Stimulated activated effector memory CD8-positive, alpha-beta T cell treated with anti-CD3 and anti-CD28 coated beads, Interleukin-12 subunit alpha, Interleukin-12 subunit beta, amount 100 ng/mL, for 72 hours (primary cell): ENCODE results near the gene ESR2.

ENCODE experiments used
- ATAC-seq: fragments of 150-1000 bp; cut with Tn5 transposase; 2 replicates; pipeline ENCODE4 v1.10.0; 2021
- DNase-seq, 2 donors: peaks; one replicate each; pipeline ENCODE4 v3.0.0; 2021 to 2022; ENCODE audit warnings: low spot score in 2 of 2
- H3K27ac Mint-ChIP-seq: one replicate; pipeline ENCODE4 v1.8.0; 2022; ENCODE audit warnings: mild to moderate bottlenecking, mixed read lengths
- H3K36me3 Mint-ChIP-seq: one replicate; pipeline ENCODE4 v1.8.0; 2022; ENCODE audit warnings: mild to moderate bottlenecking, mixed read lengths
- H3K4me1 Mint-ChIP-seq: one replicate; pipeline ENCODE4 v1.8.0; 2022; ENCODE audit warnings: mixed read lengths
- H3K4me3 Mint-ChIP-seq: one replicate; pipeline ENCODE4 v1.8.0; 2022; ENCODE audit warnings: mild to moderate bottlenecking, mixed read lengths
- H3K9me3 Mint-ChIP-seq: one replicate; pipeline ENCODE4 v1.8.0; 2022; ENCODE audit warnings: mixed read lengths

ESR2 gene

DNA sequence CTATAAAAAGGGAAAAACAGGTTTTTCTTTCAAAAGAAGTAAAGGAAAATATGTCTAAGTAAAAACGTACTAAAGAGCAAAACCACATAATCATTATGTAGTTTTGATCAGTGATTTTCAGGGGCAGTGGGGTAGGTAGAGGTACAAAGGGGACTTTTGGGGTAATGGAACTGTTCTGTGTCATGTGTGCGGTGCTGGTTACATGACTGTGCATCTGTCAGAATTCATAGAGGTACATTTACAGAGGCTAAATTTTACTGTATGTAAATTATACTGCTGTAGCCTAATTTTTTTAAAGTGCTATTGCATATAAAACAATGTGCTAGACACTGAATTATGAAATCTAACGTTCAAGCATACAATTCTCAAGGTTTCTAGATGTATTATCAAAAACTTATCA is 2.0 kb downstream of the ESR2 start:
- Mint-ChIP-seq H3K27ac (no peak overlapping the region), H3K9me3 (no peaks in the 10 kb centered on the region), H3K36me3 (no peaks in the 10 kb centered on the region), H3K4me3 (no peak overlapping the region), H3K4me1 (peaks cover 33% of the 10 kb centered on the region)
- no peak for ATAC-seq
- DNase-seq = no peak

DNA sequence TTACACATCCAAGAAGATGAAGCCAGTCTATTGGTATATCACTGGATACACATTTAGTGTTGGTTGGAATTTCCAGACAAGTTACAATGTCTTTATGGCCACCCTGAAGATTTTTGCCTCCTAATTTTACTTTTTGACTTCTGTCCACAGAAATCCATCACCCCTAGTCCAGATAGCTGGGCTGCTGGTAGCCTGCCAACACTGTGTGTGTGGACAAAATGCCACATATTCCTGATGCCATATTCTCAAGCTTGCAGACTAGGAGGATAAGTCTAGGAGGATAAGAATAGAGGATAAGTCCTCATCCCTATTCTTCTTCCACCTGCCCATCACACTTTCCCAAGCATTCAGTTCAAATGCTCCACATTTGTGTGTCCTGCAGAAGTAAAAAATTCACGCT is 4.6 kb downstream of the ESR2 start:
- peaks cover 14% of the 10 kb centered on the region for H3K4me1 Mint-ChIP-seq
- DNase-seq (no peak), ATAC-seq (no peak)
- H3K36me3 Mint-ChIP-seq = no peaks in the 10 kb centered on the region
- H3K4me3 Mint-ChIP-seq = no peak overlapping the region
- no peak overlapping the region for H3K27ac Mint-ChIP-seq
- H3K9me3 Mint-ChIP-seq = no peaks in the 10 kb centered on the region

DNA sequence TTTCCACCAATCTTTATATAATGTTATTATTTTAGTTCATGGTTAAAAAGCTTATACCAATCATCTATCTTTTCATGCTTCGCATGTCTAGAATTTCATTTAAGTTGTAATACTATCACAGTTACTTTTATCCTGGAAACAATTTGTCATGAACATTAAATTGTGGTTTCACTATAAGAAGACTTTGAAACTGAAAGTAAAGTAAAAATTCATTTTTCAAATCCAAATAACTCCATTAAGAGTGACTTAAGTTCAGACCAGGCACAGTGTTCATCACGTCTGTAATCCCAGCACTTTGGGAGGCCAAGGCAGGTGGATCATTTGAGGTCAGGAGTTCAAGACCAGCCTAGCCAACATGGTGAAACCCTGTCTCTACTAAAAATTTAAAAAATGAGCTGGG is 12.4 kb downstream of the ESR2 start:
- Mint-ChIP-seq H3K4me1 (peaks cover 16% of the 10 kb centered on the region), H3K4me3 (no peak overlapping the region), H3K36me3 (no peaks in the 10 kb centered on the region), H3K9me3 (no peaks in the 10 kb centered on the region), H3K27ac (peak overlapping the region; percentile 75)
- no peak for DNase-seq
- no peak for ATAC-seq

DNA sequence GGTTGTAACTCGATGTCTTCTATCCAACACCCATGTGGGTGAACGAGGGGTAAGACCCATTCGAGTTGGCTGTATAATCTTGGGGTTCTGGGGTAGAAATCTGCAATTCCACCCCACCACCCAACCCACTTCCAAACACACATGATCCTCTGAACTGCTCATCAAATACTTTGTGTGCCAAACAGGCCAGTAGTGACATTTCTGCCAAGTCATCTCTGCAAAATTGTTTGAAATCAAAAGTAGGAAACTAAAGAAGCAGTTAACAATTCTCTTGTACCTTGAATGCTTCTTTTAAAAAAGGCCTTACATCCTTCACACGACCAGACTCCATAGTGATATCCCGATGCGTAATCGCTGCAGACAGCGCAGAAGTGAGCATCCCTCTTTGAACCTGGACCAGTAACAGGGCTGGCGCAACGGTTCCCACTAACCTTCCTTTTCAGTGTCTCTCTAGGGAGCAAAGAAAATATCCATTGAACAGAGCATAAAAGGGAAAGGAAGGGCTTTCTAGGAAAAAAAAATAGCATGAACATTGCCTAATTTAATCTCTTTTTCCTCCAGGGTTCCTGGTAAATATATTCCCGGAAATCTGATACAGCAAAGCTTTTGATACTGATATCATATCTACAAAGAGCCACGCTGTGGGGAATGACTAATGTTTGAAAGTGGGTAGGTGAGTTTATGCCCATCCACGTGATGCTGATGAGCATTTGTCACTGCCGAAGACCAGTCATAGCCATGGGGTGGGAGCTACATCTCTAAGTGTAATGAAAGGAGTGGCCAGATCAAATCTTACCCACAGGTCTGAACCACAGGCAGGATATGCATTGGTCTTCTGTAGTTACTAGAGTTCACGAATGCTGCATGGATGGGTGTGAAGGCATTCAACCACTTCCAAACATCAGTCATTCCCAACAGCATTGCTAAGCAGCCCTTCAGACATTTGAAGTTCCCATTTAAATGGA is 14.2 kb downstream of the ESR2 start:
- DNase-seq = no peak
- ATAC-seq = peak; percentile 96
- H3K36me3 Mint-ChIP-seq = no peaks in the 10 kb centered on the region
- no peak overlapping the region for H3K27ac Mint-ChIP-seq
- no peaks in the 10 kb centered on the region for H3K9me3 Mint-ChIP-seq
- no peak overlapping the region for H3K4me3 Mint-ChIP-seq
- peaks cover 16% of the 10 kb centered on the region for H3K4me1 Mint-ChIP-seq

DNA sequence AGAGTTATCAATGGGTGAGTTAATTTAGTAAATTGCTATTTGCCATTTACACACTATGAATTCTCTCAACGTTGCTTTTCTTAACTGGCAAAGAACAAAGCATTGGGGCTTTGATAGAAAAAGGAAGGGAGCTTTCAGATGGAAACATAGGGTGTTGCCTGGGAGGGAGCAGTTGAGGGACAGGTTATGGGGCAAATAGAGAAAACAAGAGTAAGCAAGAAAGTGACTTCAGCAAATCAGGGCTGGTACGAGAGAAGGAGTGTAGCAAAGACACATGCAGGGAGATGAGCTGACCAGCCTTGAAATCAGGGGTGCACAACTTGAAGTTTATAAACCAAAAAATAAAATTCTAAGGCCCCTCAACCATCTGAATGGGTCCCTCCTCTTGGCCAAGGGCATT is 15.7 kb downstream of the ESR2 start:
- Mint-ChIP-seq H3K27ac (no peak overlapping the region), H3K36me3 (no peaks in the 10 kb centered on the region), H3K4me3 (no peak overlapping the region), H3K9me3 (no peaks in the 10 kb centered on the region), H3K4me1 (peaks cover 16% of the 10 kb centered on the region)
- DNase-seq (no peak), ATAC-seq (no peak)

DNA sequence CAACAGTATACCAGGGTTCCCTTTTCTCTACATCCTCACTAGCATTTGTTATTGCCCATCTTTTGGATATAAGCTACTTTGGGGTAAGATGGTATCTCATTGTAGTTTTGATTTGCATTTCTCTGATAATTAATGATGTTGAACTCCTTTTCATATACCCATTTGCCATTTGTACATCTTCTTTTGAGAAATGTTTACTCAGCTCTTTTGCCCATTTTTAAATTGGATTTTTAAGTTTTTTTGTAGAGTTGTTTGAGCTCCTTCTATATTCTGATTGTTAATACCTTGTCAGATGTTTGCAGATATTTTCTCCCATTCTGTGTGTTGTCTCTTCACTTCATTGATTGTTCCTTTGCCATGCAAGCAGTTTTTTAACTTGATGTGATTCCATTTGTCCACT is 22.2 kb downstream of the ESR2 start:
- ATAC-seq (no peak), DNase-seq (no peak)
- Mint-ChIP-seq H3K27ac (no peak overlapping the region), H3K36me3 (no peaks in the 10 kb centered on the region), H3K4me1 (peaks cover 10% of the 10 kb centered on the region), H3K9me3 (no peaks in the 10 kb centered on the region), H3K4me3 (no peak overlapping the region)

DNA sequence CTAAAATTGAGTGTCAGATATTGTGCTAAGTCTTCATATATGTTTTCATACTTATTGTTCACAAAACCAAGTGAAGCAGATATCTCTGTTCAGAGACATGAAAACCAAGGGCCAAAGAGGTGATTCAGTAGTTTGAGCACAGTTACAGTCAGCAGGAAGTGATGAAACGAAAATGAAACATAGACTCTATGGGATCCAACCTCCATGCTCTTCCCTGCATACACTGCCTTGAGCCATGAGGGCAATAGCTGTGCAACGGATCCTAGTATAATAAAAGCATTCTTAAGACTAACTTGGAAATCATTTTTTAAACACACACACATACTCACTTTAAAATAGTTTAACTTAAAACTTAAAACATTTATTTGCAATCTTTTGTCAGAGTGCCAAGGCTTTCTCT is 27.9 kb downstream of the ESR2 start:
- Mint-ChIP-seq H3K4me1 (peaks cover 27% of the 10 kb centered on the region), H3K9me3 (peaks cover 2% of the 10 kb centered on the region), H3K27ac (peak overlapping the region; percentile 1), H3K4me3 (no peak overlapping the region), H3K36me3 (no peaks in the 10 kb centered on the region)
- ATAC-seq = peak; percentile 80
- DNase-seq = no peak

DNA sequence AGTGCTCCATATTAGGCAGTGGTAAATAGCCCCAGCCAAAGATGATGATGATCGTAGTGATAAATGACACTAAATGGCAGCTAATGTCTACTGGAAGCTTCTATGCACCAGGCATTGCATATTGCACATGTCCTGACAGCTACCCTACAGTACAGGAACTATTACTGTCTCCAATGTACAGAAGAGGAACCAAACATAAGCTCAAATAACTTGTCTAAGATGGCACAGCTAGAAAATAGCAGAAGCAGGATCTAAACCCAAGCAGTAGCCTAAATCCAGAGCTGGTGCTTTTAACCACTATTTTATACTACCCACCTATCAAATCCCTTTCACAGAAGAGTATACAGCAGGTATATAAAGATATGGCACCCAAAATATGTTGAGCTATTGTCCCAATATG is 28.9 kb downstream of the ESR2 start:
- Mint-ChIP-seq H3K4me1 (peaks cover 27% of the 10 kb centered on the region), H3K9me3 (peaks cover 2% of the 10 kb centered on the region), H3K4me3 (no peak overlapping the region), H3K27ac (peak overlapping the region; percentile 1), H3K36me3 (no peaks in the 10 kb centered on the region)
- DNase-seq (no peak), ATAC-seq (no peak)

DNA sequence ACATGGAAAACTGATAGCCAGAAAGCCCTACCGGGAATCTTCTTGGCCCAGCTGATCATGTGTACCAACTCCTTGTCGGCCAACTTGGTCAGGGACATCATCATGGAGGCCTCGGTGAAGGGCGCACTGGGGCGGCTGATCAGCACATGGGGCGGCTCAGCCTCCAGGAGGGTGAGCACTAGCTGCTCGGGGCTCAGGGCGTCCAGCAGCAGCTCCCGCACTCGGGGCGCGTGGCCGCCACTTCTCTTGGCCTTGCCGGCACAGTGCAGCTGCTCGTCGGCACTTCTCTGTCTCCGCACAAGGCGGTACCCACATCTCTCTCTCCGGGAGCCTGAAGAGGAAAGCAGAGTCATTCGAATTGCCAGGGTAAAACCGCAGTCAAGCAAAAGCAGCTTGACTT is 33.8 kb downstream of the ESR2 start:
- Mint-ChIP-seq H3K36me3 (no peaks in the 10 kb centered on the region), H3K9me3 (no peaks in the 10 kb centered on the region), H3K4me3 (no peak overlapping the region), H3K27ac (no peak overlapping the region), H3K4me1 (peaks cover 1% of the 10 kb centered on the region)
- ATAC-seq (no peak), DNase-seq (no peak)

DNA sequence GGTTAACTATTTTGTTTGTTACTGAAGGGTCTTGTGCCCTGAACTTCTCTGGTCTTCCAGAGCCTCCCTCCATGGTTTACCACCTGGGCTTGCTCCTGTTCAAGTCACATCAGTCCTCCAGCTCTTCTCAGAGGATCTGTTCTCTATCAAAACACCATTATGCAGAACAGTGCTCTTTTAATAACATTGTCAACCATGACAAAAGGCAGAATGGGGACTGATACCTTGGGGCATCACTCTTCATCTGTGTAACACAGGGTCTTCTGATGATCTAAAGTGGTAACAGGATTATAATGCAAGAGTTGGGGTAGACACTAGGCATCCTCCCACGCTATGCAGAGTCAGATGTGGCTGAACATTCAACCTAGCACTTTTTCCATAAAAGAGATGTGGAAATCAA is 38.4 kb downstream of the ESR2 start:
- DNase-seq (no peak), ATAC-seq (no peak)
- Mint-ChIP-seq H3K4me3 (no peak overlapping the region), H3K9me3 (no peaks in the 10 kb centered on the region), H3K4me1 (no peaks in the 10 kb centered on the region), H3K36me3 (no peaks in the 10 kb centered on the region), H3K27ac (no peak overlapping the region)

DNA sequence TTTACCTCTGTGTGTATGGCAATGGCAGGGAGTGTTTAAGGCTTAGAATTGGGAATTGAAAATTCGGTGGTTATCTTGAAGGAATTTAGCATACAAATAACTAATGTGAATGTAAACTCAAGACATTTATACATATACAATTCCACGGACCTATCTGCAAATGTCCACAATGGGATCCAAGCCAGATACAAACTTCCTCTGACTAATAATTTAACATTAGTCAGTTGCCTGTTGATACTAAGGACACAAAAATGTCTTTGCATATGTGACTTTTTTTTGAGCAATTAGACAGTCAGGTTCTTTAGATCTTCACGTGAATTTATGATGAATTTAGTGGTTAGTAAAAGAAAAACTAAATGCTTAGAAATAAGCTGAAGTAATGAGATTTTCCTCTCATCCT is 40.5 kb downstream of the ESR2 start:
- H3K4me3 Mint-ChIP-seq = no peak overlapping the region
- H3K27ac Mint-ChIP-seq = no peak overlapping the region
- no peaks in the 10 kb centered on the region for H3K36me3 Mint-ChIP-seq
- H3K4me1 Mint-ChIP-seq = no peaks in the 10 kb centered on the region
- DNase-seq = no peak
- no peak for ATAC-seq
- no peaks in the 10 kb centered on the region for H3K9me3 Mint-ChIP-seq

DNA sequence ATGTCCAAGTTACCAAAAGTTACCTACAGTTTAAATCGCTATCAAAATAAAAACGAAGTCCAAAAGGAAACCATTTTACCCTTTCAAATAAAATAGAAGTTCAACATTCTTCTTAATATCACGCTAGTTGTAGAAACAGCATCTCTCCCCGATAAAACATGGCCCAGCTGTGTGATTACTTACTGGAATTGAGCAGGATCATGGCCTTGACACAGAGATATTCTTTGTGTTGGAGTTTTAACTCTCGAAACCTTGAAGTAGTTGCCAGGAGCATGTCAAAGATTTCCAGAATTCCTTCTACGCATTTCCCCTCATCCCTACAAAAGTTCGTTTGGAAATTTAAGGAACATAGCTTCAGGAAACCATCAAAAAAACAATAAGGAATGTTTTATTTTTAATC is 44.8 kb downstream of the ESR2 start:
- no peak for ATAC-seq
- Mint-ChIP-seq H3K36me3 (no peaks in the 10 kb centered on the region), H3K27ac (no peak overlapping the region), H3K4me3 (no peak overlapping the region), H3K4me1 (no peaks in the 10 kb centered on the region), H3K9me3 (no peaks in the 10 kb centered on the region)
- DNase-seq = no peak

DNA sequence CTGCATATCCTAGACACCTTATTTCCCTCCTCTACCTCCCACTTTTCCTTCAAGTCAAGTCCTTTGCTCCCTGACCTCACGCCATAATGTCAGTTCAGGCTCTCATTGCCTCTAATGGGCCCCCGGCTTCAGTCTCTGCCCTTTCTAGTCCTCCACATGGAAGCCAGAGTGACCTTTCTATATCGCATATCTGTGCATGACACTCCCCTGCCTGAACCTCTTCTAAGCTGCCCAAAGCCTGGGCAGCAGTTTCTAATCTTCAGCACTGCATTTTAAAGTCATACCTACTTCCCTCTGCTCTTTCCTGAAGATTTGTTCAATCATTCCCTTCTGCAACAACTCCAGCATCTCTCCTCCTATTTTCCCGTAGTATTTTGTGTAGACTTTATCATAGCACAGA is 45.5 kb downstream of the ESR2 start:
- H3K27ac Mint-ChIP-seq = no peak overlapping the region
- H3K4me1 Mint-ChIP-seq = no peaks in the 10 kb centered on the region
- H3K4me3 Mint-ChIP-seq = no peak overlapping the region

DNA sequence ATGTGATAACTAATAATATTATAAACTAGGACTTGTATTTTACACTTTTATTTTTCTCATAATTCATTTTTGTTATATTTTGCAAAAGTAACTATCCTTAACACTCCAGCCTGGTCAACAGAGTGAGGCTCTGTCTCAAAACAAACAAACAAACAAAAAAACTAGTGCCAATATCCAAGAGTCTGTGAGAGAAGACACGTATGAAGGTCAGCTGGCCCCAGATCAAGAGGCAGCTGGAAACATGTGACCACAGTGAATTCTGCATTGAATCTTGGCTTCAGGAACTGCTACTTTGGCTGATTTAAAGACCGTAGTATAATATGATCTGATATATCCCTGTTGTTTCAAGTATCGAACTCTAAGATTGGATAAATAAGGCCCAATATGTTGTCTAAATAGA is 47.0 kb downstream of the ESR2 start:
- H3K27ac Mint-ChIP-seq = no peak overlapping the region
- no peak for DNase-seq
- no peak for ATAC-seq
- H3K4me1 Mint-ChIP-seq = no peaks in the 10 kb centered on the region
- no peak overlapping the region for H3K4me3 Mint-ChIP-seq
- no peaks in the 10 kb centered on the region for H3K9me3 Mint-ChIP-seq
- no peaks in the 10 kb centered on the region for H3K36me3 Mint-ChIP-seq

More for the DNA sequence above, 45.5 kb downstream of the ESR2 start:
- DNase-seq (no peak), ATAC-seq (no peak)
- Mint-ChIP-seq H3K36me3 (no peaks in the 10 kb centered on the region), H3K9me3 (no peaks in the 10 kb centered on the region)

DNA sequence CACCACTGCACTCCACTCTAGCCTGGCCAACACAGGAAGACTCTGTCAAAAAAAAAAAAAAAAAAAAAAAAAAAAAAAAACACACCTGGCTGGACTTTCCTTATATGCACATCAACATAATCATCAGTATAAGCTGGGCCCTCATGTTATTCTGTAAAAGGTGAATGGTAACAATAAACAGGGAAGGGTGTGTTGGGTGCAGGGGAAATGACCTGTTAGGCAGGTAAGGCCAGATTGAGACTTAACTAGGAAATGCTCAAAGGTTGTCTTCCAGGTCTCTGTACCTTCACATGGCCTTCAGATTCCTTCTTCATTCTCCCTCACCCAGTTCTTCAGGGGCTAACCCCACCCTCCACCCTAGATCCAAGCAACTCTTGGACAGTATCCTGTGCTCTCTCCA is 47.5 kb downstream of the ESR2 start:
- Mint-ChIP-seq H3K36me3 (no peaks in the 10 kb centered on the region), H3K9me3 (no peaks in the 10 kb centered on the region)
- no peak for DNase-seq

DNA sequence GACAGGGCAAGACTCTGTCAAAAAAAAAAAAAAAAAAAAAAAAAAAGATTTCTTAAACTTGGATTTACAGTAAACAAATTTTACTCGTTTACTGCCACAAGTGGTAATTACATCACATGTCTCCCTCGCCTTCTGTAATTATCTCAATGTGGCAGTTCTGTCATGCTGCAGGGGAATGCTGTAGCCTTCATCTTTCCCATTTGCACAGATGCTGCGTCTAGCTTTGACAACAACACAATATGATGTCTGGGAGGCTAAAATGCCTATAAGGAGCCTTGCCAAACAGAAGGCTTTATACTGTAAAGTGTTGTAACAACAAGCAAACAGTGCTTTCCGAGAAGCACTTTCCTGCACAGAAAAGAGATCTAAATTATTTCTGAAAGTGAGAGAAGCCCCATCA is 48.7 kb downstream of the ESR2 start:
- no peaks in the 10 kb centered on the region for H3K9me3 Mint-ChIP-seq
- ATAC-seq (no peak), DNase-seq (no peak)
- H3K4me3 Mint-ChIP-seq = no peak overlapping the region
- H3K4me1 Mint-ChIP-seq = no peaks in the 10 kb centered on the region
- H3K27ac Mint-ChIP-seq = no peak overlapping the region
- no peaks in the 10 kb centered on the region for H3K36me3 Mint-ChIP-seq

More for the DNA sequence above, 47.5 kb downstream of the ESR2 start:
- H3K27ac Mint-ChIP-seq = no peak overlapping the region
- no peak overlapping the region for H3K4me3 Mint-ChIP-seq
- no peaks in the 10 kb centered on the region for H3K4me1 Mint-ChIP-seq
- ATAC-seq = no peak
